ENCODE measurements around the gene RERE.

GRCh38 chr1:8468751-8469150 lies 348.7 kb downstream of the RERE start:
- TF ChIP-seq POLR2AphosphoS5 (IDR thresholded peaks at IDR 0.05; ENCODE audit: borderline replicate concordance, low read depth, low read length): no peak
- TF ChIP-seq EZH2 (IDR thresholded peaks at IDR 0.05): no peak
- no peak for TF ChIP-seq FOXP2 (optimal IDR thresholded peaks at IDR 0.05; ENCODE audit: control extremely low read depth, extremely low read length, insufficient read depth)

All from SK-N-MC (cell line).